Measurements from ENCODE around the gene NFKBIZ. TPM values are rescaled to one million over a fixed set of nuclear protein-coding genes. Genes with fewer than 3 reads are reported as not detected.

Gene NFKBIZ
- total RNA-seq, 2 donors from 2014 or later = 25.7 to 38.3 TPM

GRCh38 chr3:101848326-101848725 is 988 bp upstream of the NFKBIZ start:
- Histone ChIP-seq H3K9me3 (no peaks in the 10 kb centered on the region), H3K4me3 (no peak overlapping the region), H3K36me3 (peaks cover 0 to 8% of the 10 kb centered on the region in 2 donors), H3K4me1 (replicated peaks) (peaks cover 11% of the 10 kb centered on the region), H3K27ac (peak overlapping the region; percentile 95 to 96), H3K27me3 (replicated peaks; ENCODE audit: insufficient read depth) (no peaks in the 10 kb centered on the region)
- TF ChIP-seq POLR2AphosphoS5 (IDR thresholded peaks at IDR 0.05) (no peak), POLR2A (IDR thresholded peaks at IDR 0.05) (no peak)
- TF ChIP-seq, protein P1, sequence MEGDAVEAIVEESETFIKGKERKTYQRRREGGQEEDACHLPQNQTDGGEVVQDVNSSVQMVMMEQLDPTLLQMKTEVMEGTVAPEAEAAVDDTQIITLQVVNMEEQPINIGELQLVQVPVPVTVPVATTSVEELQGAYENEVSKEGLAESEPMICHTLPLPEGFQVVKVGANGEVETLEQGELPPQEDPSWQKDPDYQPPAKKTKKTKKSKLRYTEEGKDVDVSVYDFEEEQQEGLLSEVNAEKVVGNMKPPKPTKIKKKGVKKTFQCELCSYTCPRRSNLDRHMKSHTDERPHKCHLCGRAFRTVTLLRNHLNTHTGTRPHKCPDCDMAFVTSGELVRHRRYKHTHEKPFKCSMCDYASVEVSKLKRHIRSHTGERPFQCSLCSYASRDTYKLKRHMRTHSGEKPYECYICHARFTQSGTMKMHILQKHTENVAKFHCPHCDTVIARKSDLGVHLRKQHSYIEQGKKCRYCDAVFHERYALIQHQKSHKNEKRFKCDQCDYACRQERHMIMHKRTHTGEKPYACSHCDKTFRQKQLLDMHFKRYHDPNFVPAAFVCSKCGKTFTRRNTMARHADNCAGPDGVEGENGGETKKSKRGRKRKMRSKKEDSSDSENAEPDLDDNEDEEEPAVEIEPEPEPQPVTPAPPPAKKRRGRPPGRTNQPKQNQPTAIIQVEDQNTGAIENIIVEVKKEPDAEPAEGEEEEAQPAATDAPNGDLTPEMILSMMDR (IDR thresholded peaks at IDR 0.05) = no peak
- DNase-seq (ENCODE audit: low spot score) = no peak
- WGBS = 13% methylated on average over 3 of the region's 3 CpGs
- intact Hi-C loops (cut with DNase I) = no loop called here

DNA sequence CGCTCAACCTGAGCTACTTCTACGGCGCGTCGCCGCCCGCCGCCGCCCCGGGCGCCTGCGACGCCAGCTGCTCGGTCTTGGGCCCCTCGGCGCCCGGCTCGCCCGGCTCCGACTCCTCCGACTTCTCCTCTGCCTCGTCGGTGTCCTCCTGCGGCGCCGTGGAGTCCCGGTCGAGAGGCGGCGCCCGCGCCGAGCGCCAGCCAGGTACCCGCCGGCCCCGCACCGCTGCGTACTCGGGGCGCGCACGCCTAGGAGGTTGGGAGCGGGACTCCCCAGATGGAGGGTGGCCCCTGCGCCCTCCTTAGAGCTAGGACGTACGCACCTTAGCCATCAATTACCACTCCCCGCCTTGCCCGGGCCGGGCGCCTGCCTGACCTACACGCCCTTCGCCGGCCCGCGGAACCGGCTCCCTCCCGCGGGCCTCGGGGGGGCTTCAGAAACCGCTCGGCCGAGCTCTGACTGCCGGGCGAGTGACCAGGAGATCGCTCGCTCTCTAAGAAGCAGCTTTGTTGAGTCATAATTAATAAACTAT is 466 bp downstream of the NFKBIZ start:
- intact Hi-C loops (cut with DNase I) = no loop called here
- Histone ChIP-seq H3K27ac (peak overlapping the region; percentile 95 to 96), H3K4me3 (peak overlapping the region; percentile 75 to 94), H3K36me3 (peaks cover under 1 to 10% of the 10 kb centered on the region in 2 donors), H3K27me3 (replicated peaks; ENCODE audit: insufficient read depth) (no peaks in the 10 kb centered on the region), H3K9me3 (no peaks in the 10 kb centered on the region), H3K4me1 (replicated peaks) (peaks cover 11% of the 10 kb centered on the region)
- 0% methylated on average over 67 of the region's 67 CpGs for WGBS
- TF ChIP-seq, protein P1 (IDR thresholded peaks at IDR 0.05) = no peak
- no peak for TF ChIP-seq POLR2A (IDR thresholded peaks at IDR 0.05)
- TF ChIP-seq POLR2AphosphoS5 (IDR thresholded peaks at IDR 0.05) = no peak
- peak; percentile 16 for DNase-seq (ENCODE audit: low spot score)

GRCh38 chr3:101850246-101851051 is 1.1 kb downstream of the NFKBIZ start:
- Histone ChIP-seq H3K27ac (peak overlapping the region; percentile 95 to 96), H3K4me3 (peak overlapping the region; percentile 75 to 94), H3K36me3 (peaks cover 5 to 10% of the 10 kb centered on the region in 2 donors), H3K9me3 (no peaks in the 10 kb centered on the region), H3K4me1 (replicated peaks) (peaks cover 11% of the 10 kb centered on the region), H3K27me3 (replicated peaks; ENCODE audit: insufficient read depth) (no peaks in the 10 kb centered on the region)
- DNase-seq (ENCODE audit: low spot score) = no peak
- 3% methylated on average over 19 of the region's 19 CpGs for WGBS
- TF ChIP-seq, protein P1 (IDR thresholded peaks at IDR 0.05) = no peak
- no peak for TF ChIP-seq POLR2AphosphoS5 (IDR thresholded peaks at IDR 0.05)
- no peak for TF ChIP-seq POLR2A (IDR thresholded peaks at IDR 0.05)
- intact Hi-C loops (cut with DNase I) = no loop called here

GRCh38 chr3:101851072-101851770 is 1.9 kb downstream of the NFKBIZ start:
- Histone ChIP-seq H3K9me3 (no peaks in the 10 kb centered on the region), H3K4me1 (replicated peaks) (peaks cover 11% of the 10 kb centered on the region), H3K27me3 (replicated peaks; ENCODE audit: insufficient read depth) (no peaks in the 10 kb centered on the region), H3K27ac (peak overlapping the region; percentile 95 to 96), H3K36me3 (peaks cover 5 to 10% of the 10 kb centered on the region in 2 donors), H3K4me3 (peak overlapping the region; percentile 75 to 94)
- TF ChIP-seq POLR2A (IDR thresholded peaks at IDR 0.05) (no peak), POLR2AphosphoS5 (IDR thresholded peaks at IDR 0.05) (no peak)
- TF ChIP-seq, protein P1 (IDR thresholded peaks at IDR 0.05) = no peak
- intact Hi-C loops (cut with DNase I) = no loop called here
- DNase-seq (ENCODE audit: low spot score) = no peak
- 32% methylated on average over 5 of the region's 5 CpGs for WGBS

Measured in prostate gland (tissue), 2 donors.